SU-DHL-6 (cell line): ENCODE data around the gene TENM4.

ENCODE experiments used
- H2AFZ ChIP-seq: fragments of 200-600 bp; sonication (generic); 2 replicates; pipeline ENCODE4 v1.6.1; 2014; ENCODE audit warnings: low read depth, mild to moderate bottlenecking, moderate library complexity, mixed read lengths, antibody characterized with exemption, low read length; ENCODE audit not compliant: severe bottlenecking
- H3F3A ChIP-seq: fragments of 200-600 bp; shearing (Covaris generic); 2 replicates; pipeline ENCODE4 v1.6.0; 2016; ENCODE audit warnings: antibody characterized with exemption, mild to moderate bottlenecking; ENCODE audit not compliant: insufficient read depth
- H3K27ac ChIP-seq: fragments of 200-600 bp; sonication (generic); 2 replicates; pipeline ENCODE4 v1.5.1; 2016; ENCODE audit warnings: low read depth, mild to moderate bottlenecking, low read length, moderate library complexity, mixed read lengths
- H3K27me3 ChIP-seq: fragments of 200-600 bp; sonication (generic), shearing (Covaris generic); 2 replicates; pipeline ENCODE4 v1.6.0; 2014; ENCODE audit warnings: mild to moderate bottlenecking, low read length
- H3K36me3 ChIP-seq: fragments of 200-600 bp; sonication (generic); 2 replicates; pipeline ENCODE4 v1.6.1; 2014; ENCODE audit warnings: mild to moderate bottlenecking, low read length, mixed read lengths
- H3K4me2 ChIP-seq: fragments of 300-600, 200-600 bp; shearing (Covaris generic), sonication (generic); 2 replicates; pipeline ENCODE4 v1.6.0; 2014; ENCODE audit warnings: low read length, low read depth, mild to moderate bottlenecking; ENCODE audit not compliant: poor library complexity, severe bottlenecking
- H3K4me3 ChIP-seq: fragments of 200-600 bp; sonication (generic); 2 replicates; pipeline ENCODE4 v1.5.1; 2014; ENCODE audit warnings: antibody characterized with exemption, low read length, mild to moderate bottlenecking, mixed read lengths; ENCODE audit not compliant: insufficient read depth, poor library complexity, severe bottlenecking
- H3K79me2 ChIP-seq: fragments of 200-600 bp; sonication (generic); 2 replicates; pipeline ENCODE4 v1.6.1; 2014; ENCODE audit warnings: mild to moderate bottlenecking, low read length, moderate library complexity; ENCODE audit not compliant: insufficient read depth
- H3K9ac ChIP-seq: fragments of 200-600 bp; sonication (generic); 2 replicates; pipeline ENCODE4 v1.7.0; 2014; ENCODE audit warnings: mild to moderate bottlenecking, low read length
- H3K9me2 ChIP-seq: fragments of 200-600 bp; sonication (generic); replicated peaks from 2 replicates; pipeline ENCODE4 v1.6.1; 2014; ENCODE audit warnings: low read length; ENCODE audit not compliant: insufficient read depth
- H3K9me3 ChIP-seq: fragments of 200-600 bp; sonication (generic); 2 replicates; pipeline ENCODE4 v1.6.1; 2014; ENCODE audit warnings: low read length, mixed read lengths; ENCODE audit not compliant: insufficient read depth
- H4K20me1 ChIP-seq: fragments of 200-600 bp; sonication (generic); 2 replicates; pipeline ENCODE4 v1.6.1; 2014; ENCODE audit warnings: low read depth, mild to moderate bottlenecking, antibody characterized with exemption, low read length, moderate library complexity, mixed read lengths
- CTCF ChIP-seq: fragments of 200-600 bp; sonication (generic); IDR thresholded peaks from one replicate; pipeline ENCODE4 v1.5.1; 2017; ENCODE audit warnings: antibody characterized with exemption, mild to moderate bottlenecking, low read length, moderate library complexity; ENCODE audit not compliant: insufficient read depth, poor library complexity, severe bottlenecking
- EZH2phosphoT487 ChIP-seq: fragments of 200-600 bp; sonication (generic), shearing (Covaris generic); conservative IDR thresholded peaks from 2 replicates; pipeline ENCODE4 v1.6.1; 2018; ENCODE audit warnings: mild to moderate bottlenecking, antibody characterized with exemption, low read length, moderate library complexity, mixed read lengths

Gene TENM4

GRCh38 chr11:79344753-79345294 lies 96.0 kb downstream of the TENM4 start:
- H2AFZ ChIP-seq, result no peak overlapping the region
- H3K9ac ChIP-seq, result no peak overlapping the region
- no peak overlapping the region for H3K4me2 ChIP-seq
- no peak overlapping the region for H3K4me3 ChIP-seq
- H3K36me3 ChIP-seq, result no peaks in the 10 kb centered on the region
- H3K9me3 ChIP-seq, result no peaks in the 10 kb centered on the region
- no peaks in the 10 kb centered on the region for H3K9me2 ChIP-seq
- TF ChIP-seq CTCF, result no peak
- no peak for TF ChIP-seq EZH2phosphoT487
- H3F3A ChIP-seq, result no peaks in the 10 kb centered on the region
- no peak overlapping the region for H3K27ac ChIP-seq
- H4K20me1 ChIP-seq, result no peaks in the 10 kb centered on the region
- no peaks in the 10 kb centered on the region for H3K79me2 ChIP-seq
- no peaks in the 10 kb centered on the region for H3K27me3 ChIP-seq

GRCh38 chr11:79342686-79343085 lies 98.1 kb downstream of the TENM4 start:
- Histone ChIP-seq H4K20me1 (no peaks in the 10 kb centered on the region), H3K27me3 (no peaks in the 10 kb centered on the region), H2AFZ (no peak overlapping the region), H3K27ac (no peak overlapping the region), H3K9ac (no peak overlapping the region), H3K9me2 (no peaks in the 10 kb centered on the region), H3K4me2 (no peak overlapping the region), H3K36me3 (no peaks in the 10 kb centered on the region), H3K9me3 (no peaks in the 10 kb centered on the region), H3K79me2 (no peaks in the 10 kb centered on the region), H3K4me3 (no peak overlapping the region), H3F3A (no peaks in the 10 kb centered on the region)
- TF ChIP-seq EZH2phosphoT487 (no peak), CTCF (no peak)

GRCh38 chr11:79342236-79342635 lies 98.6 kb downstream of the TENM4 start:
- Histone ChIP-seq H3F3A (no peaks in the 10 kb centered on the region), H3K9me2 (no peaks in the 10 kb centered on the region), H3K27ac (no peak overlapping the region), H3K4me2 (no peak overlapping the region), H3K79me2 (no peaks in the 10 kb centered on the region), H2AFZ (no peak overlapping the region), H3K36me3 (no peaks in the 10 kb centered on the region), H3K27me3 (no peaks in the 10 kb centered on the region), H3K9me3 (no peaks in the 10 kb centered on the region), H4K20me1 (no peaks in the 10 kb centered on the region), H3K4me3 (no peak overlapping the region), H3K9ac (no peak overlapping the region)
- TF ChIP-seq EZH2phosphoT487 (no peak), CTCF (no peak)
